Stomach (tissue), 4 donors: ENCODE measurements around the gene RPGR.

Source experiments
- EP300 ChIP-seq: sonication (generic); formaldehyde crosslinking; IDR thresholded peaks from one replicate; pipeline ENCODE4 v1.6.1; 2017; ENCODE audit warnings: antibody characterized with exemption
- POLR2A ChIP-seq, 4 donors: fragments of 450-650 bp; IDR thresholded peaks; one replicate each; pipeline ENCODE4 v1.6.1; 2016; ENCODE audit warnings: antibody characterized with exemption in 4 of 4, control low read depth in 2 of 4, mild to moderate bottlenecking in 1 of 4, moderate library complexity in 1 of 4
- POLR2AphosphoS5 ChIP-seq, 3 donors: sonication (generic); formaldehyde crosslinking; IDR thresholded peaks; one replicate each; pipeline ENCODE4 v1.6.1; 2016; ENCODE audit warnings: antibody characterized with exemption in 3 of 3
- TF ChIP-seq, protein P1 (sequence below), 7 experiments: fragments of 450-650 bp in 4 of 7; fragments of 200-600 bp in 3 of 7; sonication (generic) in 3 of 7; IDR thresholded peaks; one replicate each; pipeline ENCODE4 v1.5.1; 2016 to 2019; ENCODE audit warnings: antibody characterized with exemption in 7 of 7, control low read depth in 2 of 7, mild to moderate bottlenecking in 1 of 7

GRCh38 chrX:38278682-38279081 is 48.6 kb downstream of the RPGR start:
- TF ChIP-seq, protein P1, sequence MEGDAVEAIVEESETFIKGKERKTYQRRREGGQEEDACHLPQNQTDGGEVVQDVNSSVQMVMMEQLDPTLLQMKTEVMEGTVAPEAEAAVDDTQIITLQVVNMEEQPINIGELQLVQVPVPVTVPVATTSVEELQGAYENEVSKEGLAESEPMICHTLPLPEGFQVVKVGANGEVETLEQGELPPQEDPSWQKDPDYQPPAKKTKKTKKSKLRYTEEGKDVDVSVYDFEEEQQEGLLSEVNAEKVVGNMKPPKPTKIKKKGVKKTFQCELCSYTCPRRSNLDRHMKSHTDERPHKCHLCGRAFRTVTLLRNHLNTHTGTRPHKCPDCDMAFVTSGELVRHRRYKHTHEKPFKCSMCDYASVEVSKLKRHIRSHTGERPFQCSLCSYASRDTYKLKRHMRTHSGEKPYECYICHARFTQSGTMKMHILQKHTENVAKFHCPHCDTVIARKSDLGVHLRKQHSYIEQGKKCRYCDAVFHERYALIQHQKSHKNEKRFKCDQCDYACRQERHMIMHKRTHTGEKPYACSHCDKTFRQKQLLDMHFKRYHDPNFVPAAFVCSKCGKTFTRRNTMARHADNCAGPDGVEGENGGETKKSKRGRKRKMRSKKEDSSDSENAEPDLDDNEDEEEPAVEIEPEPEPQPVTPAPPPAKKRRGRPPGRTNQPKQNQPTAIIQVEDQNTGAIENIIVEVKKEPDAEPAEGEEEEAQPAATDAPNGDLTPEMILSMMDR (IDR thresholded peaks at IDR 0.05), result no peak
- TF ChIP-seq EP300, result no peak
- TF ChIP-seq POLR2A (IDR thresholded peaks at IDR 0.05), result no peak
- no peak for TF ChIP-seq POLR2AphosphoS5 (IDR thresholded peaks at IDR 0.05)
